ENCODE data around the gene EIF4B.

DNA sequence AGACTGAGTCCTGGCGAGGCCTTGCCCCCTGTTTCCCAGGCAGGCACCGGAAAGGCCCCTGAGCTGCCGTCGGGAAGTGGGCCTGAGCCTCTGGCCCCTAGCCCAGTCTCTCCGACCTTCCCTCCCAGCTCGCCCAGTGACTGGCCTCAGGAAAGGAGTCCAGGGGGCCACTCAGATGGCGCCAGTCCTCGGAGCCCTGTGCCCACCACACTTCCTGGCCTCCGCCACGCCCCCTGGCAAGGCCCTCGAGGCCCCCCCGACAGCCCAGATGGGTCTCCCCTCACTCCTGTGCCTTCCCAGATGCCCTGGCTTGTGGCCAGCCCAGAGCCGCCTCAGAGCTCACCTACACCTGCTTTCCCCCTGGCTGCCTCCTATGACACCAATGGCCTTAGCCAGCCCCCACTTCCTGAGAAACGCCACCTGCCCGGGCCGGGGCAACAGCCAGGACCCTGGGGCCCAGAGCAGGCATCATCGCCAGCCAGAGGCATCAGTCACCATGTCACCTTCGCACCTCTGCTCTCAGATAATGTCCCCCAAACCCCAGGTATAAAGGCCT is 54.5 kb downstream of the EIF4B start:
- TF ChIP-seq, protein P1, sequence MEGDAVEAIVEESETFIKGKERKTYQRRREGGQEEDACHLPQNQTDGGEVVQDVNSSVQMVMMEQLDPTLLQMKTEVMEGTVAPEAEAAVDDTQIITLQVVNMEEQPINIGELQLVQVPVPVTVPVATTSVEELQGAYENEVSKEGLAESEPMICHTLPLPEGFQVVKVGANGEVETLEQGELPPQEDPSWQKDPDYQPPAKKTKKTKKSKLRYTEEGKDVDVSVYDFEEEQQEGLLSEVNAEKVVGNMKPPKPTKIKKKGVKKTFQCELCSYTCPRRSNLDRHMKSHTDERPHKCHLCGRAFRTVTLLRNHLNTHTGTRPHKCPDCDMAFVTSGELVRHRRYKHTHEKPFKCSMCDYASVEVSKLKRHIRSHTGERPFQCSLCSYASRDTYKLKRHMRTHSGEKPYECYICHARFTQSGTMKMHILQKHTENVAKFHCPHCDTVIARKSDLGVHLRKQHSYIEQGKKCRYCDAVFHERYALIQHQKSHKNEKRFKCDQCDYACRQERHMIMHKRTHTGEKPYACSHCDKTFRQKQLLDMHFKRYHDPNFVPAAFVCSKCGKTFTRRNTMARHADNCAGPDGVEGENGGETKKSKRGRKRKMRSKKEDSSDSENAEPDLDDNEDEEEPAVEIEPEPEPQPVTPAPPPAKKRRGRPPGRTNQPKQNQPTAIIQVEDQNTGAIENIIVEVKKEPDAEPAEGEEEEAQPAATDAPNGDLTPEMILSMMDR (IDR thresholded peaks at IDR 0.05) = no peak
- TF ChIP-seq EZH2 (IDR thresholded peaks at IDR 0.05) = no peak

All from neural progenitor cell (in vitro differentiated cells).